EH (cell line): ENCODE measurements around the gene TMEM81.

ENCODE experiments used
- DNase-seq: peaks from one replicate; pipeline ENCODE4 v3.0.0-alpha.2; 2015; ENCODE audit warnings: low read depth

The TMEM81 gene

DNA sequence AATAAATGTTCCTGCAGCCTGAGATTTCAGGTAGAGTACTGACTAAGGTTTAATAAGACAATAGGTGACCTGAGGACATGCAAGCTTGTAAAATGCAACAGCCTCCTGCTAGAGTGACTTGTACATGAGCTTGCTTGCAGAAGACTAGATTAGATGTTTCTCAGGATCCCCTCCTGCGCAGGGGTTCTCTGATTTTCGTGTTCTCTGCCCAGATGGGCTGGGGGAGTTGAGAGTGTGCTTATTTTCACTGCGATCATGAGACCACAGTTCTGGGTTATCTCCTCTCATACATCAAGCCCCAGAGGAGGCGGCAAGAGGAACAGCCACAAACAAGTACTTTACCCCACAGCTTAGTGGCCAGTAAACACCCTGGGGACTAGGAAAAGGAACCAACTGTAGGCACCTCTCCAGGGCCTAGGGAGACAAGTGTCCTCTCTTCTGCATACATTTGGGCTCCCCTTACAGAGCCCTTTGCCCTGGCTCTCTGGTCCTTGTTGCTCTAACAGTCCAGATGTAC lies 8.0 kb downstream of the TMEM81 start:
- DNase-seq = no peak

DNA sequence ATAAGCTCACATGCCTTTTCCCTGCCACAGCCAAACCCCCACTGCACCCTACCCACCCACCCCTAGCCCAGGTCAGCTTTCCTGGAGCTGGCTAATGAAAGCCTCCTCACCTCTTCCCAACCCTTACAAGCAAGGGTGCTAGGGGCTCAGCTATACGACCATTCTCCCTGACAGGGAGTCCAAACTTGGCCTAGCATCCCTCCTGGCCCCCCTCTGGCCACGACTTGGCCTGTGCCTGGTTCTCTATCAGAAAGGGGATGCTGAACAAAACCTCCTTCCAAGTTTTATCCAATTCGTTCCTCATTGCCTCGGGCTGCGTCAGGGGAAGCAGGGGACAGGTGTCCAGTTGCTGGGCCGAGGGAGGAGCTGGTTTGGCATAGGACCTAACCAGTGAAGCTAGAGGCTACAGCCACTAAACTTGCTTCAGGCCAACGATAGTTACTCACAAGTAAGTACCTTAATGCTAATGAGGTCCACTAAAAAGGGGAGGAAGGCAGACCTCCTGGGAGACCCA lies 8.6 kb downstream of the TMEM81 start:
- DNase-seq = no peak

DNA sequence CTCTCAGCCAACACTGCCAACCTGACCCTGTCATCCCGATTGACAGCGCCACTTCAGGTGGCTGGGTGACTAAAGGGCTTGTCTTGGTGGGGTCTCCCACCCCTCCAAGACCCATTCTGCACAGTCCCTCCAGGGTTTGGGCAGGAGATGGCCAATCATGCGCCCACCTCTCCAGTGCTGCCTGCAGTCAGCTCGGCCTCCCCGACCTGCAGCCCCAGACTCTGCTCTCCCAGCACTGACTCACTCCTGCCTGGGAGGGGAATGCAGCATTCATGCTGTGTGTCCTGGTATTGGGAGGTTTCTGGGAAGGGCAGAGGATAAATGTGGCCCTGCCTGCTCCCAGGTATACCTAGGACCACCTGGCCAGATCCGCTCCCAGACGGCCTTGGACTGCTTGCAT lies 9.7 kb downstream of the TMEM81 start:
- no peak for DNase-seq

DNA sequence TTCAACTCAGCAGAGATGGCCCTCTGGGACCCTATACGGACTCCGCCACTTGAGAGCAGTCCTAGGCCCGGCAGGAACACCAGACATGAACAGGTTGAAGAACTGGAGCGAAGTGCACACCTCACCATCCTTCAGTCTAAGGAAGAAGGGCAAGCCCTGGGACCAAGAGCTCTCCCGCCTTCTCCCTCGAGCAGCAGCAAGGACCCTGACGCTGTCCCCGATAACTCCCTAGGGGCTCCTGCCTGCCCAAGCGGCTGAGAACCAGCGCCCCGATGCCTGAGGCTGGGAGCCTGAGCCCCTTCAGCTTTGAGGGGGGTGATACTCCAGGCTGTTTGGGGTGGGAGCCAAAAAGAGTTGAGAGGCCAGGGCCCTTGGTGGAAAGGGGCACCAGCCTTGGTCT lies 10.2 kb downstream of the TMEM81 start:
- no peak for DNase-seq

DNA sequence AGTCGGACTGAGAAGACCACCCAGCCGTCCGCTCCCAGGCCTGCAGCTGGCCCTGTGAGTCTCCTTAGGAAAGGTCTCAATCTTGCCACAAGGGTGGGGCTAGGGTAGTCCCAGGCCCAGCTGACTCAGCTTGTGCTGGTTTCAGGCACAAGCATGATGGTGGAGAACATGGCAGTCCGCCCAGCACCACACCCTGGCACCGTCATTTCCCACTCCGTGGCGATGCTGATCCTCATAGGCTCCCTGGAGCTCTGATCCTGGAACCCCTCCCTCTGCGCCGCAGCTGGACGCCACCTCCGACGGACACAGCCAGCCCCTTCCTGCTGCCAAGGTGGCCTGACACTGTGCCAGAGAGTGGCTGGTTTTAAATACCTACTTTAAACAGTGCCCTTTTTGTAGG lies 10.7 kb downstream of the TMEM81 start:
- no peak for DNase-seq

DNA sequence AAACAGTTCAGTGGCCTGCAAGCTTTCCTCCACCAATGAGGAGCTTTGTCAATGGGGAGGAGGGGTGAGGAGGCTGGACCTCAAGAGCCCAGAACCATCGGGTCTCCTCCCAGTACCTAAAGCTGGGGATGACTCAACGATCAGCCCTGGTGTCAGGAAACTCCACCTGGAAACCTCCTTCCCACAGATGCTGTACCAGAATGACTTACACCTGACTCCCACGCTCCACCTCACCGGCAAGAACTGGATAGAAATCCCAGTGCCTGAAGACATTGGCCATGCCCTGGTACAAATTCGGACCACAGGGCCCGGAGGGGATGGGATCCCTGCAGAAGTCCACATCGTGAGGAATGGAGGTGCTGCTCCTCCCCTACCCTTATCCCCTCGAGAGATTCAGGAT lies 11.4 kb downstream of the TMEM81 start:
- DNase-seq = no peak

DNA sequence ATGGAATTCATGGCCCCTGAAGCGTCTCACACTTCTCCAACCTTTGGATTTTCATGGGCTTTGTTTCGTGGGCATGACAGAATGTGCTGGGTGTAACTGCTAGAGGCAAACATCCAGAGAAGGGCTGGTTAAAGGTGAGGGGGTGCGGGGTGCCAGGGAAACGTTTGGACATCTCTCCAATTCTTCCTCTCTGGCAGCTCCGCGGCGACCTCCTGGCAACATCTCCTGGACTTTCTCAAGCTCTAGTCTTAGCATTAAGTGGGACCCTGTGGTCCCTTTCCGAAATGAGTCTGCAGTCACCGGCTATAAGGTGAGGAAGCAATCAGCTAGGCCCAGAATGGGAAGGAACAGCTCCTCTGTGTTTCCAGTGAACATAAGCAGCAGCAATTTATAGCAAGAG lies 12.0 kb downstream of the TMEM81 start:
- no peak for DNase-seq

DNA sequence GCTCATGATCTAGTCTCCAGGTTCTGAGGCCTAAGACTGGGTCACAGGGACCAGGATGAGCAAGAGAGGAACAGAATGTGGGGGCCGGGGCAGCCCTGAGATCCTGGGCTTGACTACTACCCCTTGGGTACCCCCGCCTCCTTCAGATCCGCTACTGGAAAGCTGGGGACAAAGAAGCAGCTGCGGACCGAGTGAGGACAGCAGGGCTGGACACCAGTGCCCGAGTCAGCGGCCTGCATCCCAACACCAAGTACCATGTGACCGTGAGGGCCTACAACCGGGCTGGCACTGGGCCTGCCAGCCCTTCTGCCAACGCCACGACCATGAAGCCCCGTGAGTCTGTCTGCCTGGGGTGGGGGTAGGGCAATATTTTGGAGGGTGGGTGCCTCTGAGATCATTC lies 12.5 kb downstream of the TMEM81 start:
- no peak for DNase-seq

DNA sequence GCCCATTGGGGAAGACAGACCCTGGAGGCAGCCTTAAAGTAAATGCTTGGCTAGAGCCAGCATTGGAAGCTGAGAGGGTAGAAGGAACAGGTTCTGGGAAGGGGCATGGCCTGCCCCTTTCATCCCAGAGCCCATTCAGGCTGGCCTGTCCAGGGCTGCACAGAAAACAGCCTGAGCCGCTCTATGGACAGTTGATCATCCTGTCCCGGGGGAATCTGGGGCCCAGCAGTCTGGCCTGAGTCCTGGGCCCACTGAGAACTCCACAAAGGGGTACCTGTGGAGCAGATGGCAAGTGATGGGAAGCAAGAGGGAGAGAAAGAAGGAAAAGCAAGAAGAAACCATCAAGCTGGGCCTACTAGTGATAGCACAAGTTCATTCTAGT lies 13.2 kb downstream of the TMEM81 start:
- no peak for DNase-seq

DNA sequence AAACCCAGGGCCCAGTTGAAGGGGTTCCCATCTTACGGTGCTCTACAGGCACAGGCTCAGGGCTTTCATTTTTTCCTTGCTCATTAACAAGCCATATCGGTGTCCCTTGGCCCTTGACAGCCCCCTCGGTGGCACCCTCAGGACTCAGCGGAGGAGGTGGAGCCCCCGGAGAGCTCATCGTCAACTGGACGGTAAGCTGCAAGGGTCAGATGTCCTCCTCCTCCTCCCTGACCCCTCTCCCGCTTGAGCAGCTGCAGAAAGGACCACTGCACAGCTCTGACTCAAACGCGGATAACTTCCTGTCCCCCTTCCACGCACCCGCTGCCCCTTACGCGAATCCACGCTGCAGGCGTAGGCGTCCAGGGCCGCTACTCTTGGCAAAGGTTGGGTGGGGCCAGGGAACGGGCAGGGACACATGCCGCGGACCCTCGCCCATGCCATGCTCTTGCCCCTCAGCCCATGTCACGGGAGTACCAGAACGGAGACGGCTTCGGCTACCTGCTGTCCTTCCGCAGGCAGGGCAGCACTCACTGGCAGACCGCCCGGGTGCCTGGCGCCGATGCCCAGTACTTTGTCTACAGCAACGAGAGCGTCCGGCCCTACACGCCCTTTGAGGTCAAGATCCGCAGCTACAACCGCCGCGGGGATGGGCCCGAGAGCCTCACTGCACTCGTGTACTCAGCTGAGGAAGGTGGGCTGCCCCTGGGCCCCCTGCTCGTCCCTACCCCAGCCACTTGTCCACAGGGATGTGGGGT lies 14.7 kb downstream of the TMEM81 start:
- no peak for DNase-seq

DNA sequence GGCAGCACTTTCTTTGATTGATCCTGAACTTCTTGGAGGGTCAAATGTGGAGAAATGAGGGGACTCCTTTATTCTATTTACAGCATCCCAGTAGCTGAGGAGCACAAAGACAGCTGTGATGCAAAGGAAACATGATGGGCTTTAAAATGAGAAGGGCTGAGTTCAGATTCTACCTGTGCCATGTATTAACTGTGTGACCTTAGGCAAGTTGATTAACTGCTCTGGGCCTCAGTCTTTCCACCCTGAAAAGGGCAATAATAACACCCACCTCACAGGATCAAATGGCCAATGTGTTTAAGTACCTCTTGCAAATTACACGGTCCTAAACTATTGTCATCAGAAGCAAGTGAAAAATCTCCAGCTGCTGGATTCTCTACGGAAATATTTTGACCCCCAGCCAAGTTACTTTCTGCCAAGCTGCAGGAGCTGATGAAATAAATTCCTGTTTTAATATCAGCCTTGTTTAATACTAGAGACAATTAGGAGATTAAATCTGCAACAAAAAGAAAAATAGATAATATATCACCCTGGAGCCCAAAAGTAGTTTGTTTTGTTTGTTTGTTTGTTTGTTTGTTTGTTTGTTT lies 15.7 kb downstream of the TMEM81 start:
- DNase-seq = peak; percentile 40

DNA sequence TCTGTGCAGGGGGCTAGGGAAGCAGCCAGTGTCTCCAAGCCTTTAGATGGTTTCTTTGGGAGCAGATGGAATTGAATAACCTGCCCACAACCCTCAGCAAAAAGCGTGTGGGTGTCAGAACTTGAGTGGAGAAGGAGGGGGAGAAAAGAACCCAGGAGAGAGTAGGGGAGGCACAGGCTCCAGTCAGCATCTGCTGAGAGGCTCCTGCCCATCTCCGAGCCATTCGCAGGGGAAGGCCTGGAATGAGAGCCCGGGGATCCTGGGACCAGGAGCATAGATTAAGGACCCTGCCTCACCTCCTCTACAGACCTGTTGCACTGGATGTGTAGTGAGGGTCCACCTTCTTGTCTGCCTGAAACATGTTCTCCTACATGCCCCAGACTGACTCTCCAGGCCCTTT lies 16.3 kb downstream of the TMEM81 start:
- no peak for DNase-seq

DNA sequence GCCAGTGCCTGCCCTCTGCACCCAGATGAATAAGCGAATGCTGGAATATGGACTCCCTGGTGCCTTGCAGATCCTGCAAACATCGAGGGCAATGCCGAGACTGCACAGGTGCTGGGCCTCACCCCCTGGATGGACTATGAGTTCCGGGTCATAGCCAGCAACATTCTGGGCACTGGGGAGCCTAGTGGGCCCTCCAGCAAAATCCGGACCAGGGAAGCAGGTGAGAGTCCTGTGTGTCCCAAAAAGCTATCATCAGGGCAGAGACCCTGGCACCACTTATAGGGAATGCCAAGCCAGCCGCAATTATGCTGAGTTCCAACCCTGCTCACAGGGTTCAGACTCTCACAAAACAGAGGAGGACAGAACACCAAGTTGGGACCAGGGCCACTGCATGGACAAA lies 17.2 kb downstream of the TMEM81 start:
- DNase-seq = no peak

DNA sequence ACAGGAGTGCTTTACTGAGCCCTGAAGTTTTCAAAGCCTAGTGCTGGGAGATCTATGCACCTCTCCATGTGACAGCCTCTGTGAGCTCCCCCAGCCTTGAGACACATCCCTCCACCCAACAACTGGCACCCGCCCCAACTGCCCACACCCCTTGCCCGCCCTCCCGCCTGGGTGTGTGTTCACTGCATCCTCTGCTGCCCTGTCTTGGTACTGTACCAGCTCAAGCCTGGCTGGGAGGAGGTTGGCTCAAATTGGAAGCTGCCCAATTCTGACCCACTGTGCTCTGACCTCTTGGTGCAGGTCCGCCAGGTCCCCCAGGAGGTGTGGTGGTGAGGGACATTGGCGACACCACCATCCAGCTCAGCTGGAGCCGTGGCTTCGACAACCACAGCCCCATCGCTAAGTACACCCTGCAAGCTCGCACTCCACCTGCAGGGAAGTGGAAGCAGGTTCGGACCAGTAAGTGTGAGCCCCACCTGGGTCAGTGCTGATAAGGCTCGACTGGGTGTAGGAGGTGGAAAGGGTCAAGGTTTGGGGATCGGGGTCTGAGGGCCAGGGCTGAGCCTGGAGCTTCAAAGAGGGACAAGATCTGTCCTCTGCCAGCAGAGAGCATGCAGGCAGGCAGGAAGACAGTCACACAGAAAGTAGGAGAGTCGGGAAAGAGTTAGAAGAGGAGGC lies 18.0 kb downstream of the TMEM81 start:
- no peak for DNase-seq

DNA sequence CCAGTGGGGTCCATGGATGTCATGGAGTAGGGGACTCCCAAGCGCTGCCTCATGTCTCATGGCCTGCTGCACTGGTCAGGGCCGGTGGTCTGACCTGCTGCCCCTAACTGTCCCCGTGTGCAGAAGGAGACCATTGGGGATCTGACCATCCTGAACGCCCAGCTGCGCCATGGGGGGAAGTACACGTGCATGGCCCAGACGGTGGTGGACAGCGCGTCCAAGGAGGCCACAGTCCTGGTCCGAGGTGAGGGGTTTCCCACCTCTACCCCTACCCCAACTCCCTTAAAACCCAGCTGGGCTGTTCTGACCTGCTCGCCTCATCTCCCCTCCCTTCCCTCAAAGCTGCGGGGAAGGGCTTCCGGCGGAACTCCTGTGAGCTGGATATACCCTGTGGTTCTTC lies 18.6 kb downstream of the TMEM81 start:
- DNase-seq = no peak

DNA sequence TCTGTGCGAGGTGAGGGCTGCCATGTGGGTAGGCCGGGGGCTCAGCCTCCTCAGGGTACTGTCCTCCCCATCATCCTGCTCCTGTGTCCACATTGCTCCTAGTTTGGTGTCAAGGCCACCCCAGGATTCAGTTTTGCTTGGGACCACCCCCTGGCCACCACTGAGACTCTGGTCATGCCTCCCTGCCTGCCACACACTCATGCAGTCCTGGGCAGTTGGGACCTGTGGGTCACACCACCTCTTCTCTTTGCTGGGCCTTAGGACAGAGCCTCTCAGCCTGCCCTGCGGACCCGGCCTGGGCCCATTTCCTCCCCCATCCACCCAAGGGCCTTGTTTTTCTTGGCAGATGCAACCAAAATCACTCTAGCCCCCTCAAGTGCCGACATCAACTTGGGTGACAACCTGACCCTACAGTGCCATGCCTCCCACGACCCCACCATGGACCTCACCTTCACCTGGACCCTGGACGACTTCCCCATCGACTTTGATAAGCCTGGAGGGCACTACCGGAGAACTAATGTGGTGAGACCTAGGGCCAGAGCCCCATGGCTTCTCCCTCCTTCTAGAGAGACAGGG lies 19.4 kb downstream of the TMEM81 start:
- DNase-seq = no peak

DNA sequence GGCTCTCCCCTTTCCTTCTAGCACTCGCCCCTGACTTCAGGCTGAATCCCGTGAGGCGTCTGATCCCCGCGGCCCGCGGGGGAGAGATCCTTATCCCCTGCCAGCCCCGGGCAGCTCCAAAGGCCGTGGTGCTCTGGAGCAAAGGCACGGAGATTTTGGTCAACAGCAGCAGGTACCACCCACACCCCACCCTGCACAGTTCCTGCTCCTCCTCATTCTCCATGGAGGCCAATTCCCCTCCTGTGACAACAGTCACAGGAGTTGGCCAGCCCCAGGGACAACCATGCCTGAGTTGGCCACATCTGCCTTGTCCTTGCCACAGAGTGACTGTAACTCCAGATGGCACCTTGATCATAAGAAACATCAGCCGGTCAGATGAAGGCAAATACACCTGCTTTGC lies 20.0 kb downstream of the TMEM81 start:
- DNase-seq = no peak

DNA sequence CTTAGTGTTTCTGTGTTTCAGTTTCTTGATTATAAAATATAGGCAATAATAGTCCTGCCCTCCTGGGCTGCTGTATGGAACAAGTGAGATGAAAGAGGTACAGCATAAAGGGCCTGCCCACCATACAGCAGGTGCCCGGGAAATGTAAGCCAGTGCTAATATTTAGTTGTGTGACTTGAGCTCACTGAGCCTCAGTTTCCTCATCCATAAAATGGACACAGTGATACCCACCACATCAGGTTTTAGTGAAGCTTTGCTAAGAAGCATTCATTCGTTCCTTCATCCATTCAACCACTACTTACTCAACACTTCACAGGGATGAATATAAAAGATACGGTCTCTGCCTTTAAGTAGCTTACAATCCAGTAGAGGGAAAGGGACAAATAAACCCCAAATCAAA lies 21.4 kb downstream of the TMEM81 start:
- DNase-seq = no peak

DNA sequence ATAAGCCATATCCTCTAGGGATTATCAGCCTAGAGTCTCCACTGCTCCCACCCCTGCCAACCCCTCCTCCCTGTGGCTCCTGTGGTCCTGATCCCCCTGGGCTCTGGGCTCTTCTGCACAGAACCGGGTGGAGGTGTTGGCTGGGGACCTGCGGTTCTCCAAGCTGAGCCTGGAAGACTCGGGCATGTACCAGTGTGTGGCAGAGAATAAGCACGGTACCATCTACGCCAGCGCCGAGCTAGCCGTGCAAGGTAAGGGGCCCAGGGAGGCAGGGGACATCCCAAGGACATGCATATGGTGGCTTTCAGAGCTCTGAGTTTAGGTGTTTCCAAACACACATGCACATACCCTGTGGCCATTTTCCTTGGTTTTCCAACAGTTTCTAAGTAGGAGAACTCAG lies 21.9 kb downstream of the TMEM81 start:
- DNase-seq = no peak

DNA sequence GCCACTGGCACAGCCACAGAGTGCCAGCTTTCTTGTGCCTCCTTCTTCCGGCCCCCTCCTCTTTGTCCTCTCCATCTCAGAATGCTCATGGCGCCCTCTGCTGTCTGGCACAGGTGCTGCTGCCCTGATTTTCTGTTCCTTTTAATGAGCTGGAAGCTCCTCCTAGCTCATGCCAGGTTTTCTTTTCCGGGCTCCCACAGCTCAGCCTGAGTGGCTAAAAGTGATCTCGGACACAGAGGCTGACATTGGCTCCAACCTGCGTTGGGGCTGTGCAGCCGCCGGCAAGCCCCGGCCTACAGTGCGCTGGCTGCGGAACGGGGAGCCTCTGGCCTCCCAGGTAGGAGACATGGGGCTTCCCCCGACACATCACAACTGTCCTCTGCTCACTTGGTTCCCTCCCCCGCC lies 22.6 kb downstream of the TMEM81 start:
- DNase-seq = peak; percentile 77

DNA sequence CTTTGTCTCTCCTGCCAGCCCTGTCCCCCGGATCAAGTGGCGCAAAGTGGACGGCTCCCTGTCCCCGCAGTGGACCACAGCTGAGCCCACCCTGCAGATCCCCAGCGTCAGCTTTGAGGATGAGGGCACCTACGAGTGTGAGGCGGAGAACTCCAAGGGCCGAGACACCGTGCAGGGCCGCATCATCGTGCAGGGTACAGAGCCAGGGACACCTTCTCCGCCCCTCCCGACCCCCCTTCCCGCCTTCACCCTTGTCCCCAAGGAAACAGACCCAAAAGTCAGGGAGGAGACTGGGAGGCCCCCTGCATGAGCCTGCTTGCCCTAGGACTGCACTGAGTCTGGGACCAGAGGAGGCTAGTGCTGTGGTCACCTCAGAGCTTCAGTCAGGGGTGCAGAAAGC lies 23.0 kb downstream of the TMEM81 start:
- no peak for DNase-seq

DNA sequence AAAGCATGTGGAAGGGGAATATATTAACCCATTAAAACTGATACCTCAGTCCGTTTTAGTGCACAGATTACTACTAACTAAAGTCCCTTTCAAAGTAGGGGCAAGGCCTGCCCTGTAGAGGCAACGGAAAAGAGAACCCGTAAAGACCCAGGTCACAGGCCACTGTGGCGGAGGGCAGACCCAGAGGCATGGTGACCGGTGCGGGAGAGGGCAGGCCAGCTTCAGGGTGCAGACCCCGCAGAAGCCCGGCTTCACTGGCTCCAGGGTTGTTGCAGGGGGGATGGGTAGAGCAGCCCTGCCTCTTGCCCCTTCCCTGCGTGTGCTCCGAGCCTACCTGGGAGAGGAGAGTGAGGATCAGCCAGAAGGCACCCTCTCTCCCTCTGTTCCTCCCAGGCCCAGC lies 23.5 kb downstream of the TMEM81 start:
- no peak for DNase-seq

DNA sequence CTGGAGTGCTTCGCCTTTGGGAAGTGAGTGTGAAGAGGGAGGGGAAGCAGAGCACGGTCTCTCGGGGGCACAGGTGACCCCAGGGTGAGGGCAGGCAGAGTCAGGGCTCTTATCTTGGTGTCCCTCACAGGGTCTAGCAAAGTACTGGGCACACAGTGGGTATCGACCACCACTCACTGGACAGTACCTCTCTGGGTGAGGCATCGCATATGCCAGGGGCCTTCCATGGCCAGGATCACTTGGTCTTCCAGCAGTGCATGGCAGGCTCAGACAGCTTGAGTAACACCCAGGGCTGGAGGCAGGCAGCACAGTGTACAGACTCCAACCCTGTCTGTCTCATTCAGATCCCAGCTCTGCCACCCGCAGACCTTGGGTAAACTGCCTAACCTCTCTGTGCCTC lies 24.6 kb downstream of the TMEM81 start:
- DNase-seq = no peak
